B cell (primary cell): Measurements from ENCODE around the gene CD59. TPM values are rescaled to one million over a fixed set of nuclear protein-coding genes. Genes with fewer than 3 reads are reported as not detected.
"Not testable (repeated sequence)": the region's sequence is repeated elsewhere in the genome, so short reads cannot be mapped to it uniquely, and the experiment has no call there.

Experiments
- ATAC-seq: fragments of 200-7000 bp; cut with Tn5 transposase; one replicate; pipeline ENCODE4 v1.10.0; 2021; ENCODE audit warnings: low read depth, mild to moderate bottlenecking, moderate number of reproducible peaks, moderate library complexity
- CTCF ChIA-PET: fragments of 350-600 bp; sonication (Branson Sonifier 250); formaldehyde crosslinking; loops from one replicate; lab custom pipeline; 2021; ENCODE audit warnings: antibody characterized with exemption, inconsistent platforms; lab: Charles Lee
- POLR2A ChIA-PET: fragments of 350-600 bp; sonication (Branson Sonifier 250); formaldehyde crosslinking; loops from one replicate; lab custom pipeline; 2021; ENCODE audit warnings: antibody characterized with exemption; lab: Charles Lee
- DNase-seq: peaks from one replicate; pipeline ENCODE4 v3.0.0; 2013
- H2AFZ ChIP-seq: 2 replicates; pipeline ENCODE4 v1.6.1; 2012; ENCODE audit warnings: mild to moderate bottlenecking, low read depth, low read length; ENCODE audit not compliant: insufficient read depth, poor library complexity, severe bottlenecking
- H3K27ac ChIP-seq, 2 donors: 1 replicate in 1 of 2; 2 replicates in 1 of 2; pipeline ENCODE4 v1.5.1; 2012 to 2013; ENCODE audit warnings: low read length in 2 of 2, mild to moderate bottlenecking in 2 of 2, moderate library complexity in 1 of 2
- H3K27me3 ChIP-seq, 4 experiments: fragments of 200-600 bp in 1 of 4; sonication (generic) in 1 of 4; replicated peaks in 1 of 4; 1 replicate in 2 of 4; 2 replicates in 2 of 4; pipeline versions ENCODE4 v1.6.1 to v1.7.0; 2013 to 2016; ENCODE audit warnings: low read length in 3 of 4, mild to moderate bottlenecking in 2 of 4, mixed read lengths in 1 of 4, moderate library complexity in 1 of 4; ENCODE audit not compliant: insufficient read depth in 4 of 4, control insufficient read depth in 3 of 4; ENCODE audit errors: control extremely low read depth in 1 of 4
- H3K36me3 ChIP-seq, 2 experiments: replicated peaks in 1 of 2; 1 replicate in 1 of 2; 2 replicates in 1 of 2; pipeline versions ENCODE4 v1.6.1 to v1.7.1; 2013; ENCODE audit warnings: low read length in 1 of 2; ENCODE audit not compliant: insufficient read depth in 2 of 2, control insufficient read depth in 1 of 2; ENCODE audit errors: control extremely low read depth in 1 of 2, extremely low read depth in 1 of 2
- H3K4me1 ChIP-seq, 2 donors: fragments of 200-600 bp in 1 of 2; sonication (generic) in 1 of 2; 1 replicate in 1 of 2; 2 replicates in 1 of 2; pipeline versions ENCODE4 v1.5.1 to v1.6.1; 2013 to 2017; ENCODE audit warnings: low read length in 2 of 2; ENCODE audit not compliant: control insufficient read depth in 2 of 2, insufficient read depth in 2 of 2
- H3K4me2 ChIP-seq: replicated peaks from 2 replicates; pipeline ENCODE3; 2012; ENCODE audit warnings: mild to moderate bottlenecking, low read depth, low read length; ENCODE audit not compliant: poor library complexity, severe bottlenecking
- H3K4me3 ChIP-seq, 5 experiments: fragments of 200-600 bp in 1 of 5; sonication (generic) in 1 of 5; 1 replicate in 3 of 5; 2 replicates in 2 of 5; pipeline versions ENCODE4 v1.5.1 to v1.7.0; 2011 to 2016; ENCODE audit warnings: low read length in 4 of 5, mild to moderate bottlenecking in 4 of 5, low read depth in 2 of 5, control low read depth in 1 of 5, moderate library complexity in 1 of 5; ENCODE audit not compliant: insufficient read depth in 1 of 5; ENCODE audit errors: control extremely low read depth in 1 of 5, extremely low read depth in 1 of 5
- H3K79me2 ChIP-seq: fragments of 200-600 bp; sonication (generic); one replicate; pipeline ENCODE4 v1.6.0; 2016; ENCODE audit warnings: low read length; ENCODE audit not compliant: control insufficient read depth, insufficient read depth
- H3K9ac ChIP-seq: fragments of 200-600 bp; sonication (generic); 2 replicates; pipeline ENCODE4 v1.6.1; 2017; ENCODE audit warnings: mild to moderate bottlenecking, low read length, moderate library complexity
- H3K9me3 ChIP-seq, 3 donors: one replicate each; pipeline versions ENCODE4 v1.6.1 to v1.7.1; 2013; ENCODE audit warnings: low read length in 2 of 3; ENCODE audit not compliant: control insufficient read depth in 2 of 3, insufficient read depth in 1 of 3; ENCODE audit errors: control extremely low read depth in 1 of 3
- H4K20me1 ChIP-seq: 2 replicates; pipeline ENCODE4 v1.6.0; 2012; ENCODE audit warnings: mild to moderate bottlenecking, low read length; ENCODE audit not compliant: insufficient read depth, control insufficient read depth, poor library complexity, severe bottlenecking
- H3K27ac Mint-ChIP-seq: one replicate; pipeline ENCODE4 v1.8.0; 2021; ENCODE audit warnings: mixed read lengths
- H3K27me3 Mint-ChIP-seq: one replicate; pipeline ENCODE4 v1.8.0; 2021; ENCODE audit warnings: mixed read lengths
- H3K4me1 Mint-ChIP-seq: one replicate; pipeline ENCODE4 v1.8.0; 2021; ENCODE audit warnings: mixed read lengths
- H3K4me3 Mint-ChIP-seq: one replicate; pipeline ENCODE4 v1.8.0; 2021; ENCODE audit warnings: mixed read lengths
- H3K9me3 Mint-ChIP-seq: one replicate; pipeline ENCODE4 v1.8.0; 2022; ENCODE audit warnings: mixed read lengths; ENCODE audit not compliant: insufficient read depth
- EZH2 ChIP-seq: IDR thresholded peaks from 2 replicates; pipeline ENCODE4 v1.6.1; 2012; ENCODE audit warnings: borderline replicate concordance, low read depth, mild to moderate bottlenecking, moderate library complexity, low read length; ENCODE audit not compliant: insufficient read depth, poor library complexity, severe bottlenecking
- WGBS: methylation state at CpG from one replicate; pipeline ENCODE4 v1.1.5; 2013; ENCODE audit warnings: missing lambda C conversion rate; ENCODE audit not compliant: insufficient coverage; 5-methylcytosine and 5-hydroxymethylcytosine counted together
- intact Hi-C: fragments of 100-400 bp; cut with micrococcal nuclease; formaldehyde crosslinking; loops from one replicate; pipeline ENCODE4 v1.10.0; 2022
- polyA plus RNA-seq: library from polyadenylated mRNA; depleted of rRNA; stranded (reverse); fragments of >200 nt; gene quantifications from 2 replicates; pipeline ENCODE4 v1.2.3, GENCODE V29; 2012
- total RNA-seq, 2 donors: library from RNA; stranded (reverse); fragments of 120-200 nt in 1 of 2; gene quantifications; 1 replicate in 1 of 2; 2 replicates in 1 of 2; pipeline versions ENCODE4 v1.2.3 to v1.2.4, GENCODE V29; 2013 to 2022
- TF ChIP-seq, protein P1 (sequence below): fragments of 200-600 bp; IDR thresholded peaks from one replicate; pipeline ENCODE4 v1.8.0; 2022; ENCODE audit warnings: antibody characterized with exemption, mild to moderate bottlenecking

Gene CD59
- total and polyA plus RNA-seq, 2 donors (not counting 1 experiment from before 2014, with no cell fraction given) = 10.9 to 41.3 TPM

DNA sequence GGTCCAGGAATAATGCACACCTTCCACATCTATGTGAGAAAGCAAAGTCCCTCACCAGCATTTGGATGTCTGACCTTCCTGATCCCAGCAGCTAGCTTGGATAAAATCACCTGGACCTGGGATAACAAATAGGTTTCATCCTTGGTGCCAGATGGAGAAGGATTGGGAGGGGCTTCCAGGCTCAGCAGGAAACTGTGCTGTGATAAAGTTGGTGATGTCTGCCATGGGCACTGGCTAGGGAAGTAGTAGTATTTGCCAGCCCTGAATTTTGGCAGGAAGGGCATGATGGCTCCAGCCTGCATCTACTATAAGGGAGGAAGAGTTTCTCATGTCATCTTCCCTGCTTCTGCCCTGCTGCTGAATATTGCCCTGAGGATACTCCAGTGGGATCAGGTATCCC lies 73.1 kb downstream of the CD59 start:
- intact Hi-C loops = no loop called here
- no peak for TF ChIP-seq EZH2
- TF ChIP-seq, protein P1, sequence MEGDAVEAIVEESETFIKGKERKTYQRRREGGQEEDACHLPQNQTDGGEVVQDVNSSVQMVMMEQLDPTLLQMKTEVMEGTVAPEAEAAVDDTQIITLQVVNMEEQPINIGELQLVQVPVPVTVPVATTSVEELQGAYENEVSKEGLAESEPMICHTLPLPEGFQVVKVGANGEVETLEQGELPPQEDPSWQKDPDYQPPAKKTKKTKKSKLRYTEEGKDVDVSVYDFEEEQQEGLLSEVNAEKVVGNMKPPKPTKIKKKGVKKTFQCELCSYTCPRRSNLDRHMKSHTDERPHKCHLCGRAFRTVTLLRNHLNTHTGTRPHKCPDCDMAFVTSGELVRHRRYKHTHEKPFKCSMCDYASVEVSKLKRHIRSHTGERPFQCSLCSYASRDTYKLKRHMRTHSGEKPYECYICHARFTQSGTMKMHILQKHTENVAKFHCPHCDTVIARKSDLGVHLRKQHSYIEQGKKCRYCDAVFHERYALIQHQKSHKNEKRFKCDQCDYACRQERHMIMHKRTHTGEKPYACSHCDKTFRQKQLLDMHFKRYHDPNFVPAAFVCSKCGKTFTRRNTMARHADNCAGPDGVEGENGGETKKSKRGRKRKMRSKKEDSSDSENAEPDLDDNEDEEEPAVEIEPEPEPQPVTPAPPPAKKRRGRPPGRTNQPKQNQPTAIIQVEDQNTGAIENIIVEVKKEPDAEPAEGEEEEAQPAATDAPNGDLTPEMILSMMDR = no peak
- Histone ChIP-seq H3K9me3 (no peaks in the 10 kb centered on the region), H3K27ac (no peak overlapping the region), H3K27me3 (peaks cover 0 to 7% (median 0%) of the 10 kb centered on the region in 4 experiments), H3K4me2 (no peak overlapping the region), H4K20me1 (no peaks in the 10 kb centered on the region), H2AFZ (no peak overlapping the region), H3K4me3 (no peak overlapping the region), H3K9ac (no peak overlapping the region), H3K36me3 (no peaks in the 10 kb centered on the region), H3K4me1 (no peaks in the 10 kb centered on the region), H3K79me2 (no peaks in the 10 kb centered on the region)
- ChIA-PET POLR2A (no interaction called here), CTCF (no interaction called here)
- H3K4me1 Mint-ChIP-seq = no peaks in the 10 kb centered on the region
- no peak overlapping the region for H3K4me3 Mint-ChIP-seq
- H3K27me3 Mint-ChIP-seq = peaks cover 13% of the 10 kb centered on the region
- DNase-seq (no peak), ATAC-seq (no peak)
- no peak overlapping the region for H3K27ac Mint-ChIP-seq
- H3K9me3 Mint-ChIP-seq = no peaks in the 10 kb centered on the region

DNA sequence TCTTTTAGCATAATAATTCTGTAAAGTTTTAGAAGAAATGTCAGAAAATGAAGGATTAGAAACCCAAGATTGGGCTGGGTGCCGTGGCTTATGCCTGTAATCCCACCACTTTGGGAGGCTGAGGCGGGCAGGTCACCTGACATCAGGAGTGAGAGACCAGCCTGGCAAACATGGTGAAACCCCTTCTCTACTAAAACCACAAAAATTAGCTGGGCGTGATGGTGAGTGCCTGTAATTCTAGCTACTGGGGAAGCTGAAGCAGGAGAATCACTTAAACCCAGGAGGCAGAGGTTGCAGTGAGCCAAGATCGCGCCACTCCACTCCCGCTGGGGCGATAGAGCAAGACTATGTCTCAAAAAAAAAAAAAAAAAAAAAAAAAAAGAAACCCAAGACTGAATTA lies 74.7 kb downstream of the CD59 start:
- H4K20me1 ChIP-seq, H3K27ac Mint-ChIP-seq, ATAC-seq, H3K27me3 ChIP-seq, H3K4me2 ChIP-seq, H3K4me3 ChIP-seq, H2AFZ ChIP-seq, H3K4me1 Mint-ChIP-seq, H3K9me3 Mint-ChIP-seq, DNase-seq, H3K9me3 ChIP-seq, H3K4me3 Mint-ChIP-seq, H3K4me1 ChIP-seq, H3K79me2 ChIP-seq, H3K9ac ChIP-seq, H3K27ac ChIP-seq, H3K36me3 ChIP-seq, POLR2A ChIA-PET, intact Hi-C loops: not testable (repeated sequence)
- CTCF ChIA-PET = interaction anchor here (1.1 kb wide), 1 partner anchor 9 kb away, joined by 3 read pairs; no protein-coding TSS in a partner anchor
- peaks cover 13% of the 10 kb centered on the region for H3K27me3 Mint-ChIP-seq
- 88% methylated on average over 1 of the region's 7 CpGs for WGBS
